ENCODE data around the gene HSPA5.

DNA sequence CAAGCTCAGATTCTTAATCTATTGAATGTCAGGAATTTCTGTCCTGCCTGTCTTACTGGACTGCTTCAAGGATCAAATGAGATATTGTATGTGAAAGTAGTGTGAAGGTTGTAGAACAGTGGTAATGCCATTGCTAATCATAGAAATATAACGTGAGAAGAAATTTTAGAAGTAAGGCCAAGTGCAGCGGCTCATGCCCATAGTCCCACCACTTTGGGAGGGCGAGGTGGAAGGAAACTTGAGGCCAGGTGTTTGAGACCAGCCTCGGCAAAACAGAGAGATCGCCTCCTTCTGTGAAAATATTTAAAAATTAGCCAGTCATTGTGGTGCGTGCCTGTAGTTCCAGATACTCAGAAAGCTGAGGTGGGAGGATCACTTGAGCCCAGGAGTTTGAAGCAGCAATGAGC lies 5.1 kb upstream of the HSPA5 start:
- TF ChIP-seq, protein P1, sequence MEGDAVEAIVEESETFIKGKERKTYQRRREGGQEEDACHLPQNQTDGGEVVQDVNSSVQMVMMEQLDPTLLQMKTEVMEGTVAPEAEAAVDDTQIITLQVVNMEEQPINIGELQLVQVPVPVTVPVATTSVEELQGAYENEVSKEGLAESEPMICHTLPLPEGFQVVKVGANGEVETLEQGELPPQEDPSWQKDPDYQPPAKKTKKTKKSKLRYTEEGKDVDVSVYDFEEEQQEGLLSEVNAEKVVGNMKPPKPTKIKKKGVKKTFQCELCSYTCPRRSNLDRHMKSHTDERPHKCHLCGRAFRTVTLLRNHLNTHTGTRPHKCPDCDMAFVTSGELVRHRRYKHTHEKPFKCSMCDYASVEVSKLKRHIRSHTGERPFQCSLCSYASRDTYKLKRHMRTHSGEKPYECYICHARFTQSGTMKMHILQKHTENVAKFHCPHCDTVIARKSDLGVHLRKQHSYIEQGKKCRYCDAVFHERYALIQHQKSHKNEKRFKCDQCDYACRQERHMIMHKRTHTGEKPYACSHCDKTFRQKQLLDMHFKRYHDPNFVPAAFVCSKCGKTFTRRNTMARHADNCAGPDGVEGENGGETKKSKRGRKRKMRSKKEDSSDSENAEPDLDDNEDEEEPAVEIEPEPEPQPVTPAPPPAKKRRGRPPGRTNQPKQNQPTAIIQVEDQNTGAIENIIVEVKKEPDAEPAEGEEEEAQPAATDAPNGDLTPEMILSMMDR (optimal IDR thresholded peaks at IDR 0.05 in 1 of 3, IDR thresholded peaks at IDR 0.05 in 1 of 3, conservative IDR thresholded peaks at IDR 0.05 in 1 of 3; ENCODE audit: extremely low read depth in 1 of 3, insufficient read depth in 2 of 3, low read length in 3 of 3) = no peak
- no peak for TF ChIP-seq EZH2 (IDR thresholded peaks at IDR 0.05; ENCODE audit: low read length)
